Retinal pigment epithelial cell (primary cell): ENCODE data around the gene PDHX.

ENCODE experiments used
- DNase-seq: peaks from one replicate; pipeline ENCODE4 v3.0.0-alpha.2; 2010; ENCODE audit warnings: low read depth
- H3K4me3 ChIP-seq: 2 replicates; pipeline ENCODE4 v1.5.1; 2011; ENCODE audit warnings: mild to moderate bottlenecking, low read length, control low read depth, moderate library complexity
- TF ChIP-seq, protein P1 (sequence below): conservative IDR thresholded peaks from 2 replicates; pipeline ENCODE4 v1.5.1; 2011; ENCODE audit warnings: low read depth, low read length, control low read depth, inconsistent platforms

PDHX gene

DNA sequence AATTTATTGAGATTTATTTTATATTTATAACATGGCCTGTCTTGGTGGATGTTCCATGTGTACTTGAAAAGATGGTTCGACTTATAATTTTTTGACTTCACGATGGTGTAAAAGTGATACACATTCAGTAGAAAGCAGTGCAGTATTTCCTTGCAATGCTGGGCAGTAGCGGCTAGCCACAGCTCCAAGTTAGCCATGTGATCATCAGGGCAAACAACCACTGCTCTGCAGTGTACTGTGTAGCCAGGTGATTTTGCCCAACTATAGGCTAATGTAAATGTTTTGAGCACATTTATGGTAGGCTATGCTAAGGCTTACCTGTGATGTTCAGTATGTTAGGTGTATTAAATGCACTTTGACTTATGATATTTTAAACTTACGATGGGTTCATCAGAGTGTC, 52.4 kb downstream of the PDHX start:
- TF ChIP-seq, protein P1, sequence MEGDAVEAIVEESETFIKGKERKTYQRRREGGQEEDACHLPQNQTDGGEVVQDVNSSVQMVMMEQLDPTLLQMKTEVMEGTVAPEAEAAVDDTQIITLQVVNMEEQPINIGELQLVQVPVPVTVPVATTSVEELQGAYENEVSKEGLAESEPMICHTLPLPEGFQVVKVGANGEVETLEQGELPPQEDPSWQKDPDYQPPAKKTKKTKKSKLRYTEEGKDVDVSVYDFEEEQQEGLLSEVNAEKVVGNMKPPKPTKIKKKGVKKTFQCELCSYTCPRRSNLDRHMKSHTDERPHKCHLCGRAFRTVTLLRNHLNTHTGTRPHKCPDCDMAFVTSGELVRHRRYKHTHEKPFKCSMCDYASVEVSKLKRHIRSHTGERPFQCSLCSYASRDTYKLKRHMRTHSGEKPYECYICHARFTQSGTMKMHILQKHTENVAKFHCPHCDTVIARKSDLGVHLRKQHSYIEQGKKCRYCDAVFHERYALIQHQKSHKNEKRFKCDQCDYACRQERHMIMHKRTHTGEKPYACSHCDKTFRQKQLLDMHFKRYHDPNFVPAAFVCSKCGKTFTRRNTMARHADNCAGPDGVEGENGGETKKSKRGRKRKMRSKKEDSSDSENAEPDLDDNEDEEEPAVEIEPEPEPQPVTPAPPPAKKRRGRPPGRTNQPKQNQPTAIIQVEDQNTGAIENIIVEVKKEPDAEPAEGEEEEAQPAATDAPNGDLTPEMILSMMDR, result no peak
- no peak for DNase-seq
- no peak overlapping the region for H3K4me3 ChIP-seq

DNA sequence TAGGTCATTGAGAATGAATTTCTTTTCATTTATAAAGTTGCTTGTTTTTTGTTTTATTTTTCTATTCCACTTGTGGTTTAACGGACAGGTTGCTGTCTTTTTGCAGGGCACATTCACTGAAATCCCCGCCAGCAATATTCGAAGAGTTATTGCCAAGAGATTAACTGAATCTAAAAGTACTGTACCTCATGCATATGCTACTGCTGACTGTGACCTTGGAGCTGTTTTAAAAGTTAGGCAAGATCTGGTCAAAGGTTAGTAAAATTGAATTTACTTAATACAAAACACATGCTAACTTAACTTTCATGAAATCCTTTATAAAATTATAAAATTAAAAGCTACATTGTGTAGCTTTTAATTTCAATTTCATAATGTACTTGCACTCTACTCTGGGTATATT, 53.6 kb downstream of the PDHX start:
- TF ChIP-seq, protein P1, result no peak
- H3K4me3 ChIP-seq, result no peak overlapping the region
- DNase-seq, result no peak

DNA sequence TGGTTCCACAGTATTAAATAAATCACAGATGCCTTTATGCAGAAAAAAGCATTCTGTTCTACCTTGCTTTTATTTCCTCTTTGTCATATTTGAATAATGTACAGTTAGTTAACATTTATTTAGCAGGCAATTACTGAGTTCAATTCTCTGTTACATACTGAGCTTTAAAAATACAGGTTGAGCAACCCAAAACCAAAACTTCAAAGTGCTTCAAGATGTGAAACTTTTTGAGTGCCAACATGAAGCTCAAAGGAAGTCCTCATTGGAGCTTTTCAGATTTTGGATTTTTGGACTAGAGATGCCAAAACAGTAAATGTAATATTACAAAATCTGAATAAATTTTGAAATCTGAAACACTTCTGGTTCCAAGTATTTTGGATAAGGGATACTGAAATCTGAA, 54.1 kb downstream of the PDHX start:
- TF ChIP-seq, protein P1, result no peak
- DNase-seq, result no peak
- no peak overlapping the region for H3K4me3 ChIP-seq

DNA sequence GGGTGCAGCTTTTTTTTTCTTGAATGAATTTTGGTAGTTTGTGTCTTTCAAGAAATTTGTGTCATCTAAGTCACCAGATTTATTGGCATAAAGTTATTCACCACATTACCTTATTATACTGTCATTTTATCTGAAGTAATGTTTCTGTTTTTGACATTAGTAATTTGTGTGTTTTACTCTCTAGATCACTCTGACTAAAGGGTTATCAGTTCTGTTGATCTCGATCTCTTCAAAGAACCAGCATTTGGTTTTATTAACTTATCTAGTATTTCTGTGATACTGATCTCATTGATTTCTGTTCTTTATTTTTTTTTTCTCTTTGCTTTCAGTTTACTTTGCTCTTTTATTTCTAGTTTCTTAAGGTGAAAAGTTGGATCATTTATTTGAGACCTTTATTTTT, 55.5 kb downstream of the PDHX start:
- no peak overlapping the region for H3K4me3 ChIP-seq
- no peak for DNase-seq
- TF ChIP-seq, protein P1, result no peak

DNA sequence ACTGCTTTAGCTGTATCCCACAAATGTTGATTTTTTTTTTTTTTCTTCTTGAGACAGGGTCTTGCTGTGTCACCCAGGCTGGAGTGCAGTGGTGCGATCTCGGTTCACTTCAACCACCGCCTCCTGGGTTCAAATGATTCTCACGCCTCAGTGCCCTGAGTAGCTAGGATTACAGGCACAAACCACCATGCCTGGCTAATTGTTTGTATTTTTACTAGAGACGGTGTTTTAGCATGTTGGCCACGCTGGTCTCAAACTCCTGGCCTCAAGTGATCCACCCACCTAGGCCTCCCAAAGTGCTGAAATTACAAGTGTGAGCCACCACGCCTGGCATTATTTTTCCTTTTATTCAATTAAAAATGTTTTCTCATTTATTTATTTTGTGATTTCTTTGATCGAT, 55.9 kb downstream of the PDHX start:
- no peak overlapping the region for H3K4me3 ChIP-seq
- TF ChIP-seq, protein P1, result no peak
- DNase-seq, result no peak

DNA sequence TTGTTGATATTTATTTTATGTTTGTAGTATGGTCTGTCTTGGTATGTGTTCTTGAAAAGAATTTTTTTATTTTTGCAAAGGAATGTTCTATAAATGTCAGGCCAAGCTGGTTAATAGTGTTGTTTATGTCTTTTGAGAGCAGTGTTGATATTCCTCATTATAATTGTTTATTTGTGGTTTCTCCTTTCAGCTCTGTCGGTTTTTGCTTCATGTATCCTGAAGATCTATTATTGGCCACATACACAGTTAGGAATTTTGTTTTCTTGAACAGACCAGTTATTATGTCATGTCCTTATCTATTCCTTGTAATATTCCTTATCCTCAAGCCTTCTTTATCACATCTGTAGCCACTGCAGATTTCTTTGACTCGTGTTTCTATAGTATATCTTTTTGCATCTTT, 56.5 kb downstream of the PDHX start:
- TF ChIP-seq, protein P1, result no peak
- H3K4me3 ChIP-seq, result no peak overlapping the region
- no peak for DNase-seq

DNA sequence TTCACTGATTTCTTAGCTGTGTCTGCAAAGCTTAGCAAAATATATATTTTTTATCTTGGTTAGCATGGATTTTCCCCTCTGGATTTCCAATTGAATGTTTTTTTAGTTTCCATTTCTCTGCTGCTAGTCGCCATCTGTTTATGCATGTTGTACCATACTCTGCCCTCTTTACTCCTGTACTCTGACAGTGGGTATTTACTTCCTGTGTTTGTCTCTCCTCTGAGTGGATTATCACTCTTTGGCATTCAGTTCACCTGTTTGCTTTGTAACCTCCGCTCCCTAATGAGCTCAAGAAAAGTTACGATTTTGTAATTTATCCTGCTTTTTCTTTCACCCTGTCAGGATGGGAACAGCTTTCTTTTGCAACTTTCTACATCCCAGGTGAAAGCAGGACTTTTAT, 59.1 kb downstream of the PDHX start:
- no peak overlapping the region for H3K4me3 ChIP-seq
- TF ChIP-seq, protein P1, result no peak
- no peak for DNase-seq
